H1 (cell line): ENCODE measurements around the gene RAP1GAP. TPM values are rescaled to one million over a fixed set of nuclear protein-coding genes. Genes with fewer than 3 reads are reported as not detected.

Source experiments
- CTCF ChIA-PET: fragments of 300-600 bp; sonication (Branson Sonifier 250); formaldehyde crosslinking; loops from one replicate; lab custom pipeline; 2021; ENCODE audit not compliant: partially characterized antibody; lab: Charles Lee
- POLR2A ChIA-PET: fragments of 300-600 bp; sonication (Branson Sonifier 250); formaldehyde crosslinking; loops from one replicate; lab custom pipeline; 2021; ENCODE audit warnings: inconsistent platforms; ENCODE audit not compliant: partially characterized antibody; lab: Charles Lee
- DNase-seq, 2 experiments: peaks; one replicate each; pipeline versions ENCODE4 v3.0.0 to v3.0.0-alpha.2; 2010 to 2022; ENCODE audit warnings: low spot score in 2 of 2, low read depth in 1 of 2, mixed read lengths in 1 of 2
- FAIRE-seq: peaks from 2 replicates; lab custom pipeline; 2011; peaks lifted over from hg19 to GRCh38; lab: Jason Lieb, UNC
- H2AFZ ChIP-seq: 2 replicates; pipeline ENCODE4 v1.8.1; 2012; ENCODE audit warnings: low read length, inconsistent platforms
- H2AK5ac ChIP-seq: 2 replicates; pipeline ENCODE4 v1.6.1; 2013; ENCODE audit warnings: low read depth, low read length
- H2BK120ac ChIP-seq: replicated peaks from 2 replicates; pipeline ENCODE3; 2013; ENCODE audit warnings: low read depth, low read length, inconsistent platforms
- H2BK12ac ChIP-seq: 2 replicates; pipeline ENCODE4 v1.6.1; 2013; ENCODE audit warnings: low read depth, low read length
- H2BK15ac ChIP-seq: 2 replicates; pipeline ENCODE4 v1.6.1; 2013; ENCODE audit warnings: low read length
- H2BK20ac ChIP-seq: 2 replicates; pipeline ENCODE4 v1.6.1; 2013; ENCODE audit warnings: low read length
- H2BK5ac ChIP-seq: 2 replicates; pipeline ENCODE4 v1.6.1; 2013; ENCODE audit warnings: low read depth, low read length
- H3K14ac ChIP-seq: 2 replicates; pipeline ENCODE4 v1.6.1; 2013; ENCODE audit warnings: inconsistent platforms; ENCODE audit not compliant: insufficient read length
- H3K18ac ChIP-seq: 2 replicates; pipeline ENCODE4 v1.6.1; 2013; ENCODE audit warnings: low read length; ENCODE audit errors: extremely low read depth
- H3K23ac ChIP-seq: 2 replicates; pipeline ENCODE4 v1.6.1; 2013; ENCODE audit warnings: inconsistent platforms; ENCODE audit not compliant: insufficient read length
- H3K23me2 ChIP-seq: 2 replicates; pipeline ENCODE4 v1.6.1; 2013; ENCODE audit warnings: low read depth, low read length
- H3K27ac ChIP-seq: 2 replicates; pipeline ENCODE4 v1.6.1; 2011; ENCODE audit warnings: low read depth, low read length, inconsistent platforms
- H3K27me3 ChIP-seq, 4 experiments: replicated peaks in 1 of 4; 1 replicate in 1 of 4; 2 replicates in 3 of 4; pipeline versions ENCODE4 v1.6.1 to v1.8.1; 2011 to 2013; ENCODE audit warnings: low read length in 3 of 4, mild to moderate bottlenecking in 3 of 4, inconsistent platforms in 2 of 4, mixed read lengths in 2 of 4, moderate library complexity in 1 of 4; ENCODE audit not compliant: control insufficient read depth in 3 of 4, insufficient read depth in 3 of 4; ENCODE audit errors: extremely low read depth in 1 of 4
- H3K36me3 ChIP-seq, 4 experiments: 2 replicates each; pipeline versions ENCODE4 v1.6.1 to v1.8.1; 2011 to 2013; ENCODE audit warnings: mild to moderate bottlenecking in 4 of 4, low read length in 3 of 4, moderate library complexity in 2 of 4, control low read depth in 1 of 4, inconsistent platforms in 1 of 4; ENCODE audit not compliant: insufficient read depth in 4 of 4, control insufficient read depth in 2 of 4
- H3K4ac ChIP-seq: replicated peaks from 2 replicates; pipeline ENCODE3; 2013; ENCODE audit warnings: low read length, low read depth, mixed read lengths, inconsistent platforms; ENCODE audit not compliant: insufficient read length
- H3K4me1 ChIP-seq, 4 experiments: replicated peaks in 1 of 4; 1 replicate in 1 of 4; 2 replicates in 3 of 4; pipeline versions ENCODE4 v1.6.1 to v1.8.1; 2011 to 2013; ENCODE audit warnings: low read length in 3 of 4, inconsistent platforms in 2 of 4, mixed read lengths in 1 of 4; ENCODE audit not compliant: insufficient read depth in 4 of 4, control insufficient read depth in 3 of 4
- H3K4me2 ChIP-seq, 2 experiments: 2 replicates each; pipeline versions ENCODE4 v1.6.1 to v1.8.1; 2011 to 2013; ENCODE audit warnings: low read depth in 2 of 2, low read length in 2 of 2, control low read depth in 1 of 2, inconsistent platforms in 1 of 2, mild to moderate bottlenecking in 1 of 2; ENCODE audit not compliant: insufficient read depth in 1 of 2
- H3K4me3 ChIP-seq, 4 experiments: fragments of 200-600, 300-600 bp in 1 of 4; sonication (generic), shearing (Covaris generic), sonication (Bioruptor Twin) in 1 of 4; 2 replicates each; pipeline versions ENCODE4 v1.5.1 to v1.8.1; 2011 to 2016; ENCODE audit warnings: low read length in 4 of 4, low read depth in 3 of 4, control low read depth in 2 of 4, inconsistent platforms in 2 of 4, mild to moderate bottlenecking in 2 of 4, mixed read lengths in 1 of 4, moderate library complexity in 1 of 4; ENCODE audit not compliant: insufficient read depth in 2 of 4; ENCODE audit errors: extremely low read depth in 1 of 4
- H3K56ac ChIP-seq: replicated peaks from 2 replicates; pipeline ENCODE3; 2013; ENCODE audit warnings: low read depth, mild to moderate bottlenecking, mixed read lengths, low read length, inconsistent platforms; ENCODE audit not compliant: insufficient read length
- H3K79me1 ChIP-seq: 2 replicates; pipeline ENCODE4 v1.6.1; 2013; ENCODE audit warnings: low read depth, low read length, control low read depth
- H3K79me2 ChIP-seq, 2 experiments: 2 replicates each; pipeline versions ENCODE4 v1.6.1 to v1.8.1; 2012 to 2013; ENCODE audit warnings: low read length in 2 of 2, mild to moderate bottlenecking in 2 of 2, inconsistent platforms in 1 of 2; ENCODE audit not compliant: insufficient read depth in 2 of 2, control insufficient read depth in 1 of 2
- H3K9ac ChIP-seq, 4 experiments: replicated peaks in 1 of 4; 1 replicate in 1 of 4; 2 replicates in 3 of 4; pipeline versions ENCODE4 v1.6.1 to v1.8.1; 2011 to 2013; ENCODE audit warnings: low read depth in 3 of 4, low read length in 3 of 4, control low read depth in 2 of 4, mild to moderate bottlenecking in 2 of 4, moderate library complexity in 2 of 4, inconsistent platforms in 1 of 4; ENCODE audit errors: extremely low read depth in 1 of 4
- H3K9me3 ChIP-seq, 2 experiments: 2 replicates each; pipeline versions ENCODE4 v1.6.1 to v1.8.1; 2012 to 2013; ENCODE audit warnings: mild to moderate bottlenecking in 2 of 2, moderate library complexity in 2 of 2, control low read depth in 1 of 2, inconsistent platforms in 1 of 2, low read depth in 1 of 2, low read length in 1 of 2, mixed read lengths in 1 of 2; ENCODE audit not compliant: insufficient read depth in 2 of 2
- H4K20me1 ChIP-seq, 2 experiments: replicated peaks in 1 of 2; 2 replicates each; pipeline versions ENCODE3 to v1.8.1; 2011 to 2013; ENCODE audit warnings: inconsistent platforms in 2 of 2, low read length in 2 of 2, mild to moderate bottlenecking in 1 of 2; ENCODE audit not compliant: insufficient read depth in 2 of 2, control insufficient read depth in 1 of 2
- H4K5ac ChIP-seq: 2 replicates; pipeline ENCODE4 v1.6.1; 2013; ENCODE audit warnings: low read length, low read depth, mixed read lengths, inconsistent platforms; ENCODE audit not compliant: insufficient read length
- H4K8ac ChIP-seq: 2 replicates; pipeline ENCODE4 v1.8.0; 2013; ENCODE audit warnings: mild to moderate bottlenecking, moderate library complexity, low read length, inconsistent platforms; ENCODE audit not compliant: insufficient read depth; ENCODE audit errors: extremely low read depth
- H4K91ac ChIP-seq: replicated peaks from 2 replicates; pipeline ENCODE3; 2013; ENCODE audit warnings: low read length, mixed read lengths, inconsistent platforms; ENCODE audit not compliant: insufficient read length
- CEBPB ChIP-seq: IDR thresholded peaks from 2 replicates; pipeline ENCODE4 v1.6.1; 2012; ENCODE audit warnings: low read depth, low read length
- EGR1 ChIP-seq: IDR thresholded peaks from 2 replicates; pipeline ENCODE4 v1.6.1; 2011; ENCODE audit warnings: low read depth, low read length, borderline replicate concordance
- EZH2 ChIP-seq: fragments of 200-600 bp; sonication (generic); IDR thresholded peaks from 2 replicates; pipeline ENCODE4 v1.7.1; 2012; ENCODE audit warnings: low read depth, mild to moderate bottlenecking, moderate library complexity, low read length, inconsistent platforms; ENCODE audit not compliant: severe bottlenecking
- NANOG ChIP-seq: IDR thresholded peaks from 2 replicates; pipeline ENCODE4 v1.6.1; 2011; ENCODE audit warnings: low read length, low read depth, mild to moderate bottlenecking, inconsistent platforms; ENCODE audit not compliant: insufficient read depth, poor library complexity, severe bottlenecking
- POLR2A ChIP-seq, 2 experiments: IDR thresholded peaks; 1 replicate in 1 of 2; 2 replicates in 1 of 2; pipeline ENCODE4 v1.6.1; 2011; ENCODE audit warnings: low read depth in 2 of 2, low read length in 2 of 2, mild to moderate bottlenecking in 2 of 2; ENCODE audit errors: control extremely low read depth in 1 of 2
- RXRA ChIP-seq: IDR thresholded peaks from 2 replicates; pipeline ENCODE4 v1.6.1; 2011; ENCODE audit warnings: low read depth, mild to moderate bottlenecking, low read length, moderate library complexity; ENCODE audit not compliant: insufficient read depth
- SIN3A ChIP-seq, 2 experiments: IDR thresholded peaks in 1 of 2; conservative IDR thresholded peaks in 1 of 2; 2 replicates each; pipeline ENCODE4 v1.6.1; 2011 to 2012; ENCODE audit warnings: low read length in 2 of 2, improper control_type of control experiment in 1 of 2, low read depth in 1 of 2, mild to moderate bottlenecking in 1 of 2
- WGBS, 2 experiments: shearing (Covaris generic) in 1 of 2; methylation state at CpG; one replicate each; pipeline versions ENCODE4 v1.1.6 to v1.1.7; 2013 to 2015; ENCODE audit warnings: low lambda C conversion rate in 2 of 2, mixed read lengths in 2 of 2, inconsistent platforms in 1 of 2, low coverage in 1 of 2, missing lambda C conversion rate in 1 of 2; ENCODE audit not compliant: insufficient replicate concordance in 2 of 2, insufficient coverage in 1 of 2, insufficient read length in 1 of 2; ENCODE audit errors: extremely low coverage in 1 of 2, missing lambda C conversion rate in 1 of 2; 5-methylcytosine and 5-hydroxymethylcytosine counted together
- polyA plus RNA-seq, 7 experiments: library from polyadenylated mRNA; depleted of rRNA in 3 of 7; stranded (reverse) in 5 of 7; unstranded in 2 of 7; fragments of >200 nt in 5 of 7; fragments of 200-250 nt in 2 of 7; gene quantifications; 1 replicate in 5 of 7; 2 replicates in 1 of 7; 4 replicates in 1 of 7; pipeline versions ENCODE4 v1.2.1 to v1.2.3, GENCODE V29; 2011 to 2013; ENCODE audit warnings: missing spikeins in 2 of 7, mixed read lengths in 2 of 7
- total RNA-seq: library from RNA; stranded (reverse); fragmentation: NEBNext Ultra II Directional; extraction: Animal tissue kit (Norgen Biotek cat#: 25700); gene quantifications from 2 replicates; pipeline ENCODE4 v1.2.1, GENCODE V29; 2021

The RAP1GAP gene
- total and polyA plus RNA-seq, 2 of the 8 experiments (the other 6 are each of a cell fraction or from before 2014, with no cell fraction given), result 8.4 TPM

- Histone ChIP-seq H2BK20ac (no peak overlapping the region), H2AK5ac (no peak overlapping the region), H2BK5ac (no peak overlapping the region), H4K20me1 (peaks cover 0 to 1% of the 10 kb centered on the region in 2 experiments), H3K79me2 (no peaks in the 10 kb centered on the region), H4K8ac (no peak overlapping the region), H3K23me2 (no peaks in the 10 kb centered on the region), H3K14ac (no peak overlapping the region), H3K4me3 (no peak overlapping the region), H3K27me3 (no peaks in the 10 kb centered on the region), H4K5ac (no peak overlapping the region), H3K4me2 (no peak overlapping the region), H3K56ac (no peak overlapping the region), H3K18ac (no peak overlapping the region), H2BK15ac (no peak overlapping the region), H3K79me1 (no peaks in the 10 kb centered on the region), H2BK120ac (no peak overlapping the region), H2AFZ (no peak overlapping the region), H3K36me3 (no peaks in the 10 kb centered on the region), H3K23ac (no peak overlapping the region), H3K4ac (no peak overlapping the region), H2BK12ac (no peak overlapping the region), H3K4me1 (no peaks in the 10 kb centered on the region), H3K27ac (no peak overlapping the region), H3K9ac (no peak overlapping the region), H4K91ac (no peak overlapping the region), H3K9me3 (no peaks in the 10 kb centered on the region)
- POLR2A ChIA-PET, result interaction anchor here (1.1 kb wide), 1 partner anchor 37 kb away, joined by 4 read pairs; no protein-coding TSS in a partner anchor
- WGBS, 2 experiments, result 81% methylated on average over 8 of the region's 8 CpGs; no CpG with 5 or more reads in 1 of the 2 experiments
- FAIRE-seq, result no peak
- no peak for DNase-seq
- CTCF ChIA-PET, result interaction anchor here (0.6 kb wide), 1 partner anchor 168 kb away, joined by 3 read pairs; no protein-coding TSS in a partner anchor
- TF ChIP-seq SIN3A (conservative IDR thresholded peaks at IDR 0.05 in 1 of 2, IDR thresholded peaks at IDR 0.05 in 1 of 2; ENCODE audit: low read depth in 1 of 2, low read length in 2 of 2) (no peak), EGR1 (no peak), NANOG (no peak), CEBPB (no peak), RXRA (no peak), POLR2A (IDR thresholded peaks at IDR 0.05; ENCODE audit: control extremely low read depth in 1 of 2, low read depth in 2 of 2, low read length in 2 of 2) (no peak), EZH2 (no peak)
Measured at GRCh38 chr1:21598904-21599303, 70.3 kb downstream of the RAP1GAP start.
